IMR-90 (cell line): ENCODE data around the gene CYTH1. TPM values are rescaled to one million over a fixed set of nuclear protein-coding genes. Genes with fewer than 3 reads are reported as not detected.

ENCODE experiments used
- ATAC-seq: fragments of 200-7000 bp; cut with Tn5 transposase; 2 replicates; pipeline ENCODE4 v1.9.1; 2020; ENCODE audit warnings: low read depth, mild to moderate bottlenecking, moderate library complexity
- BruUV-seq: library from RNA; stranded (reverse); fragments of 400-500 nt; replicated peaks from 2 replicates; lab custom pipeline; 2021; lab: Mats Ljungman, UMichigan
- CTCF ChIA-PET: fragments of 300-600 bp; formaldehyde crosslinking; extraction: SDS; loops from one replicate; lab custom pipeline; 2021; ENCODE audit warnings: antibody characterized with exemption; lab: Yijun Ruan, JAX
- POLR2A ChIA-PET: fragments of 300-600 bp; sonication (Branson Sonifier 250); formaldehyde crosslinking; loops from one replicate; lab custom pipeline; 2022; ENCODE audit warnings: antibody characterized with exemption; ENCODE audit not compliant: unreplicated experiment; lab: Charles Lee
- DNase-seq: peaks from one replicate; pipeline ENCODE4 v3.0.0; 2013
- H2AFZ ChIP-seq: replicated peaks from 2 replicates; pipeline ENCODE3; 2013; ENCODE audit warnings: low read length, mild to moderate bottlenecking; ENCODE audit not compliant: poor library complexity
- H2AK5ac ChIP-seq: 2 replicates; pipeline ENCODE4 v1.6.1; 2013; ENCODE audit warnings: low read depth, low read length, inconsistent platforms
- H2AK9ac ChIP-seq: replicated peaks from 2 replicates; pipeline ENCODE3; 2013; ENCODE audit warnings: mild to moderate bottlenecking, low read depth, low read length, moderate library complexity; ENCODE audit not compliant: poor library complexity
- H2BK120ac ChIP-seq: 2 replicates; pipeline ENCODE4 v1.6.1; 2013; ENCODE audit warnings: low read depth, low read length, inconsistent platforms
- H2BK15ac ChIP-seq: 3 replicates; pipeline ENCODE4 v1.6.1; 2013; ENCODE audit warnings: low read depth, low read length, inconsistent platforms
- H2BK20ac ChIP-seq: 2 replicates; pipeline ENCODE4 v1.6.1; 2013; ENCODE audit warnings: low read depth, mild to moderate bottlenecking, inconsistent platforms, low read length, moderate library complexity
- H2BK5ac ChIP-seq: 2 replicates; pipeline ENCODE4 v1.6.1; 2013; ENCODE audit warnings: mild to moderate bottlenecking, low read depth, low read length, inconsistent platforms; ENCODE audit not compliant: poor library complexity, severe bottlenecking
- H3K14ac ChIP-seq: replicated peaks from 2 replicates; pipeline ENCODE4 v1.6.1; 2013; ENCODE audit warnings: low read depth, low read length, inconsistent platforms
- H3K18ac ChIP-seq: 2 replicates; pipeline ENCODE4 v1.6.1; 2013; ENCODE audit warnings: low read depth, low read length, control low read depth
- H3K23ac ChIP-seq: 2 replicates; pipeline ENCODE4 v1.6.1; 2013; ENCODE audit warnings: low read depth, low read length, inconsistent platforms
- H3K27ac ChIP-seq: 2 replicates; pipeline ENCODE4 v1.5.1; 2013; ENCODE audit warnings: mild to moderate bottlenecking, control low read depth, low read length; ENCODE audit not compliant: insufficient read depth
- H3K27me3 ChIP-seq: 2 replicates; pipeline ENCODE4 v1.6.1; 2013; ENCODE audit warnings: low read length; ENCODE audit not compliant: control insufficient read depth, insufficient read depth
- H3K36me3 ChIP-seq: 2 replicates; pipeline ENCODE4 v1.6.1; 2013; ENCODE audit warnings: low read length, mixed read lengths; ENCODE audit not compliant: control insufficient read depth, insufficient read depth
- H3K4ac ChIP-seq: 2 replicates; pipeline ENCODE4 v1.6.1; 2013; ENCODE audit warnings: low read depth, low read length, inconsistent platforms
- H3K4me1 ChIP-seq: 2 replicates; pipeline ENCODE4 v1.6.1; 2013; ENCODE audit warnings: low read length, mixed read lengths; ENCODE audit not compliant: control insufficient read depth, insufficient read depth
- H3K4me2 ChIP-seq: 2 replicates; pipeline ENCODE4 v1.6.1; 2013; ENCODE audit warnings: low read depth, mild to moderate bottlenecking, control low read depth, low read length, moderate library complexity
- H3K4me3 ChIP-seq: 2 replicates; pipeline ENCODE4 v1.5.1; 2013; ENCODE audit warnings: low read depth, mild to moderate bottlenecking, control low read depth, low read length, moderate library complexity; ENCODE audit not compliant: insufficient read depth
- H3K56ac ChIP-seq: 2 replicates; pipeline ENCODE4 v1.6.1; 2013; ENCODE audit warnings: low read length, inconsistent platforms; ENCODE audit not compliant: insufficient read depth; ENCODE audit errors: extremely low read depth
- H3K79me1 ChIP-seq, 2 experiments: 2 replicates each; pipeline ENCODE4 v1.6.1; 2013; ENCODE audit warnings: low read length in 2 of 2, inconsistent platforms in 1 of 2, low read depth in 1 of 2
- H3K9ac ChIP-seq: 2 replicates; pipeline ENCODE4 v1.6.1; 2013; ENCODE audit warnings: low read depth, low read length, control low read depth
- H3K9me1 ChIP-seq: 2 replicates; pipeline ENCODE4 v1.6.1; 2013; ENCODE audit warnings: low read length, inconsistent platforms; ENCODE audit not compliant: insufficient read depth
- H3K9me3 ChIP-seq: 2 replicates; pipeline ENCODE4 v1.6.1; 2013; ENCODE audit warnings: low read length; ENCODE audit not compliant: control insufficient read depth, insufficient read depth
- H4K20me1 ChIP-seq: 2 replicates; pipeline ENCODE4 v1.6.1; 2013; ENCODE audit warnings: low read length, inconsistent platforms; ENCODE audit not compliant: insufficient read depth
- H4K5ac ChIP-seq: 2 replicates; pipeline ENCODE4 v1.6.1; 2013; ENCODE audit warnings: mild to moderate bottlenecking, low read depth, low read length, control low read depth
- H4K8ac ChIP-seq, 2 experiments: 2 replicates each; pipeline ENCODE4 v1.6.1; 2013; ENCODE audit warnings: low read depth in 2 of 2, low read length in 2 of 2, control low read depth in 1 of 2, inconsistent platforms in 1 of 2
- H4K91ac ChIP-seq: 2 replicates; pipeline ENCODE4 v1.6.1; 2013; ENCODE audit warnings: low read depth, low read length, inconsistent platforms; ENCODE audit not compliant: insufficient read depth
- CHD1 ChIP-seq: IDR thresholded peaks from 2 replicates; pipeline ENCODE4 v1.6.1; 2012; ENCODE audit warnings: low read depth, low read length, improper control_type of control experiment
- FOS ChIP-seq: fragments of 150-350 bp; IDR thresholded peaks from 2 replicates; pipeline ENCODE4 v1.6.1; 2016; ENCODE audit warnings: low read depth, low read length
- MAFK ChIP-seq: IDR thresholded peaks from 2 replicates; pipeline ENCODE4 v1.6.1; 2012; ENCODE audit warnings: low read depth, low read length, improper control_type of control experiment
- MAZ ChIP-seq: IDR thresholded peaks from 2 replicates; pipeline ENCODE4 v1.6.1; 2012; ENCODE audit warnings: low read depth, mild to moderate bottlenecking, low read length, improper control_type of control experiment, moderate library complexity, borderline replicate concordance
- MXI1 ChIP-seq: IDR thresholded peaks from 2 replicates; pipeline ENCODE4 v1.6.1; 2012; ENCODE audit warnings: low read depth, mild to moderate bottlenecking, low read length, moderate library complexity, borderline replicate concordance
- POLR2A ChIP-seq: IDR thresholded peaks from 2 replicates; pipeline ENCODE4 v1.6.1; 2012; ENCODE audit warnings: mild to moderate bottlenecking, low read depth, low read length
- RCOR1 ChIP-seq: IDR thresholded peaks from 2 replicates; pipeline ENCODE4 v1.6.1; 2012; ENCODE audit warnings: mild to moderate bottlenecking, low read length, improper control_type of control experiment; ENCODE audit not compliant: insufficient replicate concordance
- RFX5 ChIP-seq: IDR thresholded peaks from 2 replicates; pipeline ENCODE4 v1.8.0; 2012; ENCODE audit warnings: low read depth, mild to moderate bottlenecking, low read length, moderate library complexity
- SMC3 ChIP-seq: fragments of 150-350 bp; IDR thresholded peaks from 2 replicates; pipeline ENCODE4 v1.6.1; 2016; ENCODE audit warnings: low read depth, mild to moderate bottlenecking, antibody characterized with exemption, low read length, moderate library complexity
- WGBS, 2 experiments: methylation state at CpG; one replicate each; pipeline versions ENCODE4 v1.1.5 to v1.1.7; 2013; ENCODE audit warnings: missing lambda C conversion rate in 2 of 2; ENCODE audit not compliant: insufficient read length in 1 of 2; ENCODE audit errors: extremely low coverage in 2 of 2; 5-methylcytosine and 5-hydroxymethylcytosine counted together
- dilution Hi-C: fragments of 300-500 bp; cut with HindIII; formaldehyde crosslinking; loops from one replicate; pipeline ENCODE4 v1.14.3; 2018; ENCODE audit warnings: low sequenced_read_pairs; ENCODE audit not compliant: unreplicated experiment
- in situ Hi-C: fragments of 300-500 bp; cut with MboI; formaldehyde crosslinking; loops from 3 replicates; pipeline ENCODE4 v1.14.3; 2019; ENCODE audit warnings: low sequenced_read_pairs, inconsistent platforms, mixed read lengths
- intact Hi-C: fragments of 100-400 bp; cut with micrococcal nuclease; formaldehyde crosslinking; loops from 2 replicates; pipeline ENCODE4 v1.10.0; 2022
- polyA plus RNA-seq, 3 experiments: library from polyadenylated mRNA; depleted of rRNA; stranded (reverse); fragments of >200 nt; gene quantifications; 2 replicates each; pipeline ENCODE4 v1.2.3, GENCODE V29; 2012; ENCODE audit warnings: low replicate concordance in 1 of 3
- total RNA-seq: library from RNA; depleted of rRNA; stranded (reverse); fragments of >200 nt; gene quantifications from 2 replicates; pipeline ENCODE4 v1.2.3, GENCODE V29; 2012
- TF ChIP-seq, protein P1 (sequence below): conservative IDR thresholded peaks from 2 replicates; pipeline ENCODE4 v1.5.1; 2012; ENCODE audit warnings: mild to moderate bottlenecking, low read depth, low read length, improper control_type of control experiment
- TF ChIP-seq, protein P2 (sequence below): fragments of 150-350 bp; IDR thresholded peaks from 2 replicates; pipeline ENCODE4 v1.6.1; 2017; ENCODE audit warnings: mild to moderate bottlenecking, antibody characterized with exemption, low read length, low read depth

The CYTH1 gene
- total and polyA plus RNA-seq, 2 of the 4 experiments (the other 2 are of a cell fraction) = 7.9 to 12.4 TPM

GRCh38 chr17:78791840-78792709, 10.0 kb upstream of the CYTH1 start (continued):
- TF ChIP-seq CHD1 = no peak
- TF ChIP-seq POLR2A = no peak
- no peak for TF ChIP-seq MAZ

DNA sequence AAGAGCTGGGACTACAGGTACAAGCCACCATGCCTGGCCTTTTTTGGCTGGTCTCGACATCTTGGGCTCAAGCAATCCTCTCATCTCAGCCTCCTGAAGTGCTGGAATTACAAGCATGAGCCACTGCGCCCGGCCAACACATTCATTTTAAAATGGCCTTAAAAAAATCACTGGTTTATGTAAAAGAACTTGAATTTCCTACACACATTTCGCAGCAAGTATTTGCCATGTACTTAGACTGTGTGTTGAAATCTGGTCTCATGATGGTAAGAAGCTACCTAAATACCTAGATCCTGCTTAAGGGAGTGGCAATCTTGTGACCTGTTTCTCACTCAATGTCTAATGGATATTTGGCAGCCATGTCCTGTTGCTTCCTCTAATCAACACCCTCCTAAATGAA, 8.5 kb upstream of the CYTH1 start:
- H3K56ac ChIP-seq = no peak overlapping the region
- WGBS, 2 experiments = no CpG with 5 or more reads among the region's 4 CpGs
- DNase-seq (no peak), ATAC-seq (no peak)
- dilution Hi-C loops = no loop called here
- H3K23ac ChIP-seq = peak overlapping the region; percentile 82
- H2BK5ac ChIP-seq = peak overlapping the region; percentile 42
- peaks cover 33% of the 10 kb centered on the region for H3K9me1 ChIP-seq
- H2AK9ac ChIP-seq = no peak overlapping the region
- peak overlapping the region; percentile 62; the same call in 1 of the 2 replicates for H3K27ac ChIP-seq
- H3K4me1 ChIP-seq = peaks cover 27% of the 10 kb centered on the region
- H4K5ac ChIP-seq = peak overlapping the region; percentile 35
- no peak overlapping the region for H4K91ac ChIP-seq
- 0 out of 2 replicates have a peak overlapping the region, but pooled peaks have one; percentile 1 for H2BK120ac ChIP-seq
- no peak overlapping the region for H2BK20ac ChIP-seq
- H3K4me3 ChIP-seq = no peak overlapping the region
- H3K14ac ChIP-seq = peak overlapping the region; percentile 76
- H3K4ac ChIP-seq = peak overlapping the region; percentile 69
- H3K27me3 ChIP-seq = no peaks in the 10 kb centered on the region
- peak overlapping the region; percentile 42 for H3K18ac ChIP-seq
- peaks cover 3% of the 10 kb centered on the region; the same call in 1 of the 2 replicates for H4K20me1 ChIP-seq
- H2BK15ac ChIP-seq = no peak overlapping the region
- ChIA-PET CTCF (no interaction called here), POLR2A (no interaction called here)
- peaks cover 0 to 40% of the 10 kb centered on the region in 2 experiments; a peak in 2 of 4 replicates for H3K79me1 ChIP-seq
- 0 out of 4 replicates have a peak overlapping the region, but pooled peaks of 1 of the 2 experiments have one; percentile 6 for H4K8ac ChIP-seq
- in situ Hi-C loops = no loop called here
- H3K9ac ChIP-seq = no peak overlapping the region
- no TSS peak for BruUV-seq
- H2AFZ ChIP-seq = no peak overlapping the region
- intact Hi-C loops = loop anchor here (2.0 kb wide), 1 partner anchor 18 kb away; no protein-coding TSS in a partner anchor
- peak overlapping the region; percentile 14; the same call in 1 of the 2 replicates for H2AK5ac ChIP-seq
- no peaks in the 10 kb centered on the region for H3K9me3 ChIP-seq
- H3K36me3 ChIP-seq = peaks cover 17% of the 10 kb centered on the region
- no peak overlapping the region; the same call in 1 of the 2 replicates for H3K4me2 ChIP-seq
- TF ChIP-seq RFX5 (no peak), SMC3 (no peak), MAFK (no peak), POLR2A (no peak), CHD1 (no peak), FOS (no peak), MXI1 (no peak), RCOR1 (no peak)
- TF ChIP-seq, protein P1, sequence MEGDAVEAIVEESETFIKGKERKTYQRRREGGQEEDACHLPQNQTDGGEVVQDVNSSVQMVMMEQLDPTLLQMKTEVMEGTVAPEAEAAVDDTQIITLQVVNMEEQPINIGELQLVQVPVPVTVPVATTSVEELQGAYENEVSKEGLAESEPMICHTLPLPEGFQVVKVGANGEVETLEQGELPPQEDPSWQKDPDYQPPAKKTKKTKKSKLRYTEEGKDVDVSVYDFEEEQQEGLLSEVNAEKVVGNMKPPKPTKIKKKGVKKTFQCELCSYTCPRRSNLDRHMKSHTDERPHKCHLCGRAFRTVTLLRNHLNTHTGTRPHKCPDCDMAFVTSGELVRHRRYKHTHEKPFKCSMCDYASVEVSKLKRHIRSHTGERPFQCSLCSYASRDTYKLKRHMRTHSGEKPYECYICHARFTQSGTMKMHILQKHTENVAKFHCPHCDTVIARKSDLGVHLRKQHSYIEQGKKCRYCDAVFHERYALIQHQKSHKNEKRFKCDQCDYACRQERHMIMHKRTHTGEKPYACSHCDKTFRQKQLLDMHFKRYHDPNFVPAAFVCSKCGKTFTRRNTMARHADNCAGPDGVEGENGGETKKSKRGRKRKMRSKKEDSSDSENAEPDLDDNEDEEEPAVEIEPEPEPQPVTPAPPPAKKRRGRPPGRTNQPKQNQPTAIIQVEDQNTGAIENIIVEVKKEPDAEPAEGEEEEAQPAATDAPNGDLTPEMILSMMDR = no peak
- TF ChIP-seq, protein P2, sequence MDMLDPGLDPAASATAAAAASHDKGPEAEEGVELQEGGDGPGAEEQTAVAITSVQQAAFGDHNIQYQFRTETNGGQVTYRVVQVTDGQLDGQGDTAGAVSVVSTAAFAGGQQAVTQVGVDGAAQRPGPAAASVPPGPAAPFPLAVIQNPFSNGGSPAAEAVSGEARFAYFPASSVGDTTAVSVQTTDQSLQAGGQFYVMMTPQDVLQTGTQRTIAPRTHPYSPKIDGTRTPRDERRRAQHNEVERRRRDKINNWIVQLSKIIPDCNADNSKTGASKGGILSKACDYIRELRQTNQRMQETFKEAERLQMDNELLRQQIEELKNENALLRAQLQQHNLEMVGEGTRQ = no peak
